Activated CD8-positive, alpha-beta memory T cell treated with anti-CD3 and anti-CD28 coated beads for 24 hours (primary cell): ENCODE results near the gene FEM1A.
A peak's percentile ranks its signal among the peaks of the same experiment; 100 is the strongest.
"Not testable (repeated sequence)": the region's sequence is repeated elsewhere in the genome, so short reads cannot be mapped to it uniquely, and the experiment has no call there.

Experiments
- DNase-seq: peaks from one replicate; pipeline ENCODE4 v3.0.0-alpha.2; 2020

FEM1A gene, protein sequence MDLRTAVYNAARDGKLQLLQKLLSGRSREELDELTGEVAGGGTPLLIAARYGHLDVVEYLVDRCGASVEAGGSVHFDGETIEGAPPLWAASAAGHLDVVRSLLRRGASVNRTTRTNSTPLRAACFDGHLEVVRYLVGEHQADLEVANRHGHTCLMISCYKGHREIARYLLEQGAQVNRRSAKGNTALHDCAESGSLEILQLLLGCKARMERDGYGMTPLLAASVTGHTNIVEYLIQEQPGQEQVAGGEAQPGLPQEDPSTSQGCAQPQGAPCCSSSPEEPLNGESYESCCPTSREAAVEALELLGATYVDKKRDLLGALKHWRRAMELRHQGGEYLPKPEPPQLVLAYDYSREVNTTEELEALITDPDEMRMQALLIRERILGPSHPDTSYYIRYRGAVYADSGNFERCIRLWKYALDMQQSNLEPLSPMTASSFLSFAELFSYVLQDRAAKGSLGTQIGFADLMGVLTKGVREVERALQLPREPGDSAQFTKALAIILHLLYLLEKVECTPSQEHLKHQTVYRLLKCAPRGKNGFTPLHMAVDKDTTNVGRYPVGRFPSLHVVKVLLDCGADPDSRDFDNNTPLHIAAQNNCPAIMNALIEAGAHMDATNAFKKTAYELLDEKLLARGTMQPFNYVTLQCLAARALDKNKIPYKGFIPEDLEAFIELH

GRCh38 chr19:4791183-4792018 is at the start of gene FEM1A:
Gene FEM1A, plus strand, starts transcription at chr19:4791734. Its CDS starts 121 bp downstream, at chr19:4791855.
- peak; percentile 99 for DNase-seq

DNA sequence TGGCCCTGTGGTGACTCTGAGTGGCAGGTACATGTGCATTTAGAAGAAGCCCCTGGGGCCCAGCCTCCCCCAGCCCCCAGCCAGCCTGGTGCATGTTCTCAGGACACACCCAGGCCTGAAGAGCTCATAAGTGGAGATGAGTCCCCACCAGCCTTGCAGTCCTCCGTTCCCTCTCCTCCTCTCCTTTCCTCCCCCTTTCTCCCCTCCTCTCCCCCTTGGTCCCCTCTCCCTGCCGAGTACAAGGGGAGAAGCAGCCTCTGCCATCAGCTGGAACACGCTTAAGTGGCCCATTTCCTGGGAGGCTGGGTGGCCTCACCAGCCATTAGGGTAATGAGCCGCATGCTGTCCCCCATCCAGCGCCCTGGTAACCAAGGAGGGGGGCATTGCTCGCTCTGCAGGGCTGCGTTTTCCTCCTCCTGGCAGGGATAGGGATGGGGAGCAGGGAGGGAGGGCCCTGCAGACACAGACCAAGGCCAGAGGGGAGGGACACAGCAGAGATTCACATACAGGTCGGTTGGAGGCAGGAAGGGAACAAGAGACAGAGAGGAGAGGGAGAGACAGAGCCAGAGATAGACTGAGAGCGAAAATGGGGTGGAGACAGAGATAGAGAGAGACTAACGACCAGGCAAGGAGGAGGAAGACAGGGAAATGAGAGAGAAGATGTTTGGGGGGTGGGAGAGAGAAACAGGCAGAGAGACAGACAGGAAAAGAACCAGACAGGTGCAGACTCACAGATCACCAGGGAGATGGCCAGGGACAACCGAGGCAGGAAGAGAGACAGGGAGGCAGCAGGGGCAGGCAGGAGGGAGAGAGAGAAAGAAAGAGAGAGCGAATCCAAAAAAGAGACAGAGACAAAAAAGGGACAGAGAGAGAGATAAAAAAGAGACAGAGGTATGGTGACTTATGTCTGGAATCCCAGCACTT is 48.5 kb upstream of the FEM1A start:
- DNase-seq = no peak

- DNase-seq = no peak
Measured at GRCh38 chr19:4744451-4745174, 46.9 kb upstream of the FEM1A start.

- DNase-seq = not testable (repeated sequence)
Measured at GRCh38 chr19:4745175-4745574, 46.4 kb upstream of the FEM1A start.

GRCh38 chr19:4745986-4746385 is 45.5 kb upstream of the FEM1A start:
- no peak for DNase-seq

GRCh38 chr19:4748185-4748584 is 43.3 kb upstream of the FEM1A start:
- no peak for DNase-seq

- DNase-seq = no peak
Measured at GRCh38 chr19:4748589-4748988, 42.9 kb upstream of the FEM1A start.

DNA sequence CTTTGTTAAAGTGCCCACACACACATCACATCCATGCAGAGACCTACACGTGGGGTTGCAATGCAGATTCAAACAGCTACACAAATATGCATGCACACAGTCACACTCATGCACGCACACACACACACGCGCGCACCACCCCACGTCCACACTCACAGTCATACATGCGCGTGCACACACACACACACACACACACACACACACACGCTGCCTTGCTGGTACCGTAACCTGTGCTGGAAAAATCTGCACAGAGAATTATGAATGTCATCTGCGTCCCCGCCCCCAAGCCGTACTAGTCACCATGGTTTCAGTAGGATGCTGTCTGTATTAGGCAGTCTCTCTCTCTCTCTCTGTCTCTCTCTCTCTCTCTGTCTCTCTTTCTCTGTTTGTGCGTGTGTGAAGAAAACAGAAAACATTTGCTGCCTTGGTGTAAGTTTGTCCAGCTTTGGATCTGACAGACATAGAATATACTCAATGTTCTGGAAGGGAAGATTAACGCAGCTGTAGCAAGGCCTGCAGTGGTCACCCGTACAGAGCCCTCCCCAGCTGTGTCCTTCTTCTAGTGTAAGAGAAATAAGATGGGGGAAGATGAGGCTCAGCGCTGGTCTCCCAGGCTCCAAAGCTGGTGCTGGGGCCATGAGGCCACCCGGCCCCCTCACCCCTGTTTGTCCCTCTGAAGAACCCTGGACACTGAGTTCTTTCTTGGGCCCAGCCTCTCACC is 41.5 kb upstream of the FEM1A start:
- DNase-seq = no peak

GRCh38 chr19:4754248-4754647 is 37.3 kb upstream of the FEM1A start:
- no peak for DNase-seq

DNA sequence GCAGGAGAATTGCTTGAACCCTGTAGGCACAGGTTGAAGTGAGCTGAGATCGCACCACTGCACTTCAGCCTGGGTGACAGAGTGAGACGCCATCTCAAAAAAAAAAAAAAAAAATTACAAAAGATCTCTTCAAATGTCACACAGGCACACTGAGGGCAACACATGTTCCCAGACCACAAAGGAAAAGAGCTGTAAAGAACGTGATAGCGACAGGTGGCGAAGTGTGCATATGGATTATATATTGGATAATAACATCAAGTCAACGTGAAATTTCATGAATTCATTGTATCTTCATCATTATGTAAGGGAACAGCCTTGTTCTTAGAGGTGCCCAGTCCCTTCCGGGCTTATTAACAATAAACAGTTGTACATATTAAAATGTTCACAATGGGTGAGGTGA is 36.1 kb upstream of the FEM1A start:
- DNase-seq = no peak

GRCh38 chr19:4758082-4758481 is 33.5 kb upstream of the FEM1A start:
- DNase-seq = no peak

- DNase-seq = no peak
Measured at GRCh38 chr19:4758659-4759058, 32.9 kb upstream of the FEM1A start.

- DNase-seq = peak; percentile 82
Measured at GRCh38 chr19:4759388-4760284, 31.9 kb upstream of the FEM1A start.

GRCh38 chr19:4760285-4760650 is 31.3 kb upstream of the FEM1A start:
- no peak for DNase-seq

DNA sequence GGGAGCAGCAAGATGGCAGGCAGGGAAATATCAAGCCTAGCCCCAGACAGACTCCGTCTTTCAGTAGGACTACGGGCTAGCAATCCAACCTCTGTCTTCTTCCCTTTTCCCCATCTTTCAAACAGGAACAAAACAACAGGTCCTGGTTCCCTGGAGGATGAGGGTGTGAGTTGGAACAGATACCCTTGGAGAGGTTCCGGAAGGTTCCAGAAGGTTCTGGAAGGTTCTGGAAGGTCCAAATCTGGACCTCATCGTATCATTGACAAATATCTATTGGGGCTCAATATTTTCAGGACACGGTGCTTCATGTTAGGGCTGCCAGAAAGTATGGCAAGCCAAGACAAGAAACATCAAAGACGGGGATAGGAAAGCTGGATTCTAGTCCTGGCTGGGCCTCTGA is 28.5 kb upstream of the FEM1A start:
- no peak for DNase-seq

DNA sequence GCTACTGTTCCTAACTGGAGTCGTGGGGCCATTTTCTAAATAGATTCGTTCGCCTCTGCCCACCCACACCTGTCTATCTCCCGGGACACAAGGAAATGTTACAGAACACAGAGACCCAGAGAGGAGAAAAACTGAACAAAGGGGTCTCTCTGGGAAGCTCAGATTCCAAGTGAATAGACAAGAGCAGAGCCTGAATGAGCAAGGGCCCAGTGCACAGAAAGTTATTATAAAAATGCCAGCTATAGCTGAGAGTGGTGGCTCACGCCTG is 27.2 kb upstream of the FEM1A start:
- no peak for DNase-seq

DNA sequence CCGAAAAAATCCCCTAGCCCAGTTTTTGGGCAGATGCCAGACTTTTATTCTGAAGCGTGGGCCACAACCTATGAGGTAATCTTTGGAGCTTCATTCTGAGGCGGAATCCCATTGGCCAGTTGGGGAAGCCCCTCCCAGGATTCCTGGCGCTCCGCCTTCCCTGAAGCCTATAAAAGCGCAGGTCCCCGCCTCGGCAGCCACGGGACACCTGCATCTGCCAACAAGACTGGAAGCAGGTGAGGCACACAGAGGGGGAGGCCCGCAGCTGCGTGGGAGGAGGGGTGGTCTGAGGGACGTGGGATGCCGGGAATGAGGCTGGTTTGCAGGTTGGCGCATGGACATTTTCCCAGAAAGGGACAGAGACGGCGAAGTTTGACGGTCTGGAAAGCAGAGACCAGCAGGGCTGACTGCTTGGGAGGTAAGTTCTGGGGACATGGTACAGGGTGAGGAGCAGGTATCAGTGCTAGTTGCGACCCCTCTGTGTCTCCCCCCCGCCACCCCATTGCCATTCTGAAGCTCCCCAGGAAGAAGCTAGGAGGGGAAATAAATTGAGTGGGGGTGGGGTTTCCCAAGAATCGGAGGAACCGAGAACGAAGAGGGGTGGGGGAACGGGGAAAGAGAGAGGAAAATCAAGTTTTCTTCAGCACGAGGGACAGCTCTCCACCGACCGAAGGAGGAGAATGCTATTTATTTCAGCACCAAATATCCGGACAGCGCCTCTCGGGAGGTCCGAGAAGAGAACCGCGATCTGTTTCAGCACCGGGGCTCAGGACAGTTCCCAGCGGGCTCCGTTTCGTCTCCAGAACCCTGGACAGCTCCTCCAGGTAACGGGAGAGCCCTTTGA is 22.4 kb upstream of the FEM1A start:
- peak; percentile 90 for DNase-seq

- DNase-seq = no peak
Measured at GRCh38 chr19:4772566-4772965, 19.0 kb upstream of the FEM1A start.

GRCh38 chr19:4773047-4773640 is 18.4 kb upstream of the FEM1A start:
- DNase-seq = no peak
